ENCODE measurements around the gene TMEM86B.

The TMEM86B gene, protein sequence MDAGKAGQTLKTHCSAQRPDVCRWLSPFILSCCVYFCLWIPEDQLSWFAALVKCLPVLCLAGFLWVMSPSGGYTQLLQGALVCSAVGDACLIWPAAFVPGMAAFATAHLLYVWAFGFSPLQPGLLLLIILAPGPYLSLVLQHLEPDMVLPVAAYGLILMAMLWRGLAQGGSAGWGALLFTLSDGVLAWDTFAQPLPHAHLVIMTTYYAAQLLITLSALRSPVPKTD

DNA sequence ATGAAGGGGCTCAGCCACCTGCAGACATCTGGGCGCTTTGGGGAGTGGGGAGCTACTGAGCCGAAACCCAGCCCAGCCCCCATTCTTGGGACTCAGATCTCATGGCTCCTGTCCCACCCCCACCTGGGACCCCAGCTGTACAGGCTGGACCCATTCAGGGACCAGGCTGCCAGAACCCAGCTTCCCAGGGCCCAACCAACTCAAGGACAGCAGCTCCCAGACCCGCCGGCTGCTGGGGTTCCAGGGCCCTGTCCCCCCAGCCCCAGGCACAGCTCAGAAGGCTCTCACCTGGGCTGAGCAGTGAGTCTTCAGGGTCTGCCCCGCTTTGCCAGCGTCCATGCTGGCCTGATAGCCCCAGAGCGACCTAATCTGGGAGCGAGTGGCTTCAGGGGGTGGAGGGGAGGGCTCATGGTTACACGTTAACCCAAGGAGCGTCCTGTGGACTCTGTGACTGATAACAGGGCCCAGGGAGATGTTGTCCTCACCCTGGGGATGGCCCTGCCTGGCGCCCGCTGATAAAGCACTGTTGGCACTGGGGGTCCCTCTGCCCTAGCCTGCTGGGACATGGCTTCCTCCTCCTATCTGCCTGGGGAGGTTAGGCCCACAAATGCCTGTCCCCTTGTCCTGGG, at the start of gene TMEM86B:
TSS of gene TMEM86B (minus strand) at position 361 of the 629 bp plus-strand sequence. CDS start at position 339, 22 bp downstream.
- DNase-seq (ENCODE audit: low spot score) = no peak

- no peak for DNase-seq (ENCODE audit: low spot score)
Observed at GRCh38 chr19:55277494-55277893, 48.9 kb upstream of the TMEM86B start.

DNA sequence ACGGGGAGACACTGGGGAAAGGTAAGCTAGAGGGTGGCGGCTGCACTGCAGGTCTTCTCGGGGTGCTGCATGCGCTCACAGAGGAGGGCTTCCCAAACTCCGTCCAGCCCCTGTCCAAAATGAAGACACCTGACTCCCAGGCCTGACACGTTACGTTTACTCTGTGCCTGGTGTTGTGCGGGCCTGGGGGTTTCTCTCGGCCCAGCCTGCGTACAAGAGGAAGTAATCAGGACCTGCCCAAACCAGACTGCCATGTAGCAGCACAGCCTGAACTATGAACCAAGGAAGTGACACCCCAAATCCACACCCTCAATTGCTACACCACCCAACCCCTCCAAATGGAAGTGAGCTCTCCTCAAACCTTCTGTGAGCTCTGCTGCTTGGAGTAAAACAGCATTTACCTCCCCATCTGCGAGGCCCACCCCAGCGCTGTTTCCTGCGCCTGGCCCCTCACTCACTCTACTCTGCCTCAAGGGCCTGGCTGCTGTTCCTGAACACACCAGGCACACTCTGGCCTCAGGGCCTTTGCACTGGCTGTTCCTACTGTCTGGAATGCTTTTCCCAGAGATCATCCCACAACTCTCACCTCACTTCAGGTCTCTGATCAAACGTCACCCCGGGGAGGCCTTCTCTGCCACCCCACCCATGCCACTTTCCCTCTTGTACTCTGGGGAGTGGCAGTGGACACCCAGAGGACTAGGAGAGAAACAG, 48.3 kb upstream of the TMEM86B start:
- no peak for DNase-seq (ENCODE audit: low spot score)

DNA sequence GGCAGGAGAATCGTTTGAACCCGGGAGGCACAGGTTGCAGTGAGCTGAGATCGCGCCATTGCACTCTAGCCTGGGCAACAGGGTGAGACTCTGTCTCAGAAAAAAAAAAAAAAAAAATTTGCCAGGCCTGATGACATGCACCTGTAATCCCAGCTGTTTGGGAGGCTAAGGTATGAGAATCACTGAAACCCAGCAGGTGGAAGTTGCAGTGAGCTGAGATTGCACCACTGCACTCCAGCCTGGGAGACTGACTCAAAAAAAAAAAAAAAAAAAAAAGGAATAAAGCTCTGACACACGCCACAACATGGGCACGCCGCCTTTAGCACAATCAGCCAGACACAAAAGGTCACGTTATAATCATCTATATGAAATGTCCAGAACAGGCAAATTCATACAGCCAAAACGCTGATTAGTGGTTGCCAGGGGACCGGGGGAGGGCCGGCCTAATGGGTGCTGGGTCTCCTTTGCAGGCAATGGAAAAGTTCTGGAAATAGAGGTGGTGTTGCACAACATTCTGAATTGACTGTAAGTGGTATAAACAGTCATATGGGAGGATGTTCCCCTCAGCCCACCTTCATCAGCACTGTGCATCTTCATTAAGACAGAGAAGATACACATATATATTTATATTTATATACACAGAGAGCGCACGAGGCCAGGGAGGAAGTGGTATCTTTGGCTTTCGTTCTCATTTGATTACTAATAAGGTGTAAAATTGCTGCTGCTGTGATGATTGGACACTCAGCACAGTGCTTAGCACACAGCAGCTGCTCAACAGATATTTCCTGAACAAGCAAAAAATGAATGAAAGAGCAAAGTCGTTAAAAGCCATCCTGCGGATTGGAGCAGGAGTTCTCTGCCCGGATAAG, 47.5 kb upstream of the TMEM86B start:
- DNase-seq (ENCODE audit: low spot score) = no peak

DNA sequence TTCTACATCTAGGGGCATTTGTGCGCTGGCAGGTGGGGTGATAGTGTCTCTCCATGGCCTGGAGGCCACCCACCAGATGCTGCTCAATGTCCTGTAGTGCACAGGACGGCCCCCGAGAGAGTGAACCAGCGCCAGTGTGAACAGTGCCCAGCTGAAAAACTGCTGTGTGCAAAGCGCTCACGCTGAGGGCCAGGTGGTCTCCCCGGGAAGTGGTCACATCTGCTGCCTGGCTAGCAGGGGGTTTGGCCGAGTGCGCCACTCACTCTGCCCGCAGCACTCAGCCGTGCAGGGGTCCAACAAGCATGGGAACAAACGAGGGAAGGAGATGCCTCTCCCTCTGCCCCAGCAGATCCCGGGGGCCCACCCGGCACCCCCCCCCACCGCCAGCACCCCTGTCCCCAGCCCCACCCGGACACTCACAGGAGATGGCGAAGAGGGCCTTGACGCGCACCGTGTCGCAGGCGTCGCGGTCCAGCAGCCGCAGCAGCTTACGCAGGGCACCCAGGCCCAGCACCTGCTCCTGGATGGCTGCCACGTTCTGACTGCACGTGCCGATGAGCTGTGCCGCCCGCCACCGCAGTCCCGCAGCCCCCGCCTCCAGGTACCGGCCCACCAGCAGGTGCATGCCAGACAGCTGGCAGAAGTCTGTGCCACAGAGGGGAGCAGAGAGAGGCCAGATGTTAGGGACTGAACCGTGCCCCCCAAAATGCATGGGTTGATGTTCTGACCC, 45.6 kb upstream of the TMEM86B start:
- no peak for DNase-seq (ENCODE audit: low spot score)

GRCh38 chr19:55272142-55272541, 43.6 kb upstream of the TMEM86B start:
- DNase-seq (ENCODE audit: low spot score) = no peak

GRCh38 chr19:55270172-55270942, 41.8 kb upstream of the TMEM86B start:
- DNase-seq (ENCODE audit: low spot score) = no peak

GRCh38 chr19:55269299-55269698, 40.7 kb upstream of the TMEM86B start:
- no peak for DNase-seq (ENCODE audit: low spot score)

- DNase-seq (ENCODE audit: low spot score) = no peak
Observed at GRCh38 chr19:55266840-55267239, 38.3 kb upstream of the TMEM86B start.

GRCh38 chr19:55266404-55266803, 37.8 kb upstream of the TMEM86B start:
- DNase-seq (ENCODE audit: low spot score) = no peak

DNA sequence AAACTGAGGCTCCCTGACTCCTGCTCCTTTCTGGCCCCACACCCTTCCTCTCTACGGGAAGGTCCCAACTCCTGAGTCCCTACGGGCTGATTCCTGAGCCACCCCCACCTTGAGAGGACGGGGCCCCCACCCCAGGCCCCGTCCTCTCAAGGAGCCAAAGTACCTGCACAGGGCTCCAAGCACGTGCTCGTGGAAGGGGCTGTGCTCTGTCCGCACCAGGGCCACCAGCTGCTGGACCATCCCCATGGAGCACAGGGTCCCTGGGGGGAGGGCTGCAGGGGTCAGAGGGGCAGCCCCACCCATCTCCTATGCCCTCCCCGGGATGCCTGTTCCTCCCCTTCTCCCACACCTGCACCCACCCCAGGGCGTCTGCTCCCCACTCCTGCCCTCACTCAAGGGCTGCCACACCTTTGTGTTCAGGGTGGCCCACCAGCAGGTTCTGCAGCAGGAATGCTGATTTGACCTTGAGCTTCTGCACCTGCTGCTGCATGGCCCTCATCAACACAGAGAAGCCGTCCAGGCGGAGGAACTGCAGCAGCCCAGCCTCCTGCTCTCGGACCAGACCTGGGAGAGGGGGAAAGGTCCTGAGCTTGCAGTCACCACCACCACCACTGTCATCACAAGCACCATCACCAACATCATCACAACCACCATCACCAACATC, 37.3 kb upstream of the TMEM86B start:
- DNase-seq (ENCODE audit: low spot score) = no peak

- no peak for DNase-seq (ENCODE audit: low spot score)
Observed at GRCh38 chr19:55265173-55265572, 36.6 kb upstream of the TMEM86B start.

GRCh38 chr19:55264531-55264930, 36.0 kb upstream of the TMEM86B start:
- DNase-seq (ENCODE audit: low spot score) = no peak

GRCh38 chr19:55262359-55262758, 33.8 kb upstream of the TMEM86B start:
- DNase-seq (ENCODE audit: low spot score) = no peak

- no peak for DNase-seq (ENCODE audit: low spot score)
Observed at GRCh38 chr19:55261671-55262126, 33.1 kb upstream of the TMEM86B start.

DNA sequence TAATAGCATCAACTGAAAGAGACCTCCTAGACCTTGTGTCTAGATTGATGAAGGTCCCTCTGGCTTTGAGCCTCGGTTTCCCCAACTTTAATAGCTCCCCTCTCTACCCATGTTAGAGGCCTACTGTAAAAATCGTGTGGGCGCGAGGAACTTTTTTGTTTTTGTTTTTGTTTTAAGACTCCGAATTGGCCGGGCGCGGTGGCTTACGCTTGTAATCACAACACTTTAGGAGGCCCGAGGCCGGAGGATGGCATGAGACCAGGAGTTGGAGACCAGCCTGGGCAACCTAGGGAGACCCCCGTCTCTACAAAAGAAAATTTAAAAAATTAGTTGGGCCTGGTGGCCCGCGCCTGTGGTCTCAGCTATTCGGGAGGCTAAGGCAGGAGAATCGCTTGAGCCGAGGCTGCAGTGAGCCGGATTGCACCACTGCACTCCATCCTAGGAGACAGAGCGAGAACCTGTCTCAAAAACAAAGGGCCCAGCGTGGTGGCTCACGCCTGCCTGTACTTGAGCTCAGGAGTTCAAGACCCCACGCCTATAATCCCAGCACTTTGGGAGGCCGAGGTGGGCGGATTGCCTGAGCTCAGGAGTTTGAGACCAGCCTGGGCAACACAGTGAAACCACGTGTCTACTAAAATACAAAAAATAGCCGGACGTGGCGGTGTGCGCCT, 31.1 kb upstream of the TMEM86B start:
- DNase-seq (ENCODE audit: low spot score) = no peak

- DNase-seq (ENCODE audit: low spot score) = peak; percentile 100
Observed at GRCh38 chr19:55258828-55259539, 30.4 kb upstream of the TMEM86B start, which contains the start of gene PPP6R1. PPP6R1 (minus strand) TSS chr19:55259017; CDS start chr19:55247103, 11,914 bp downstream.

DNA sequence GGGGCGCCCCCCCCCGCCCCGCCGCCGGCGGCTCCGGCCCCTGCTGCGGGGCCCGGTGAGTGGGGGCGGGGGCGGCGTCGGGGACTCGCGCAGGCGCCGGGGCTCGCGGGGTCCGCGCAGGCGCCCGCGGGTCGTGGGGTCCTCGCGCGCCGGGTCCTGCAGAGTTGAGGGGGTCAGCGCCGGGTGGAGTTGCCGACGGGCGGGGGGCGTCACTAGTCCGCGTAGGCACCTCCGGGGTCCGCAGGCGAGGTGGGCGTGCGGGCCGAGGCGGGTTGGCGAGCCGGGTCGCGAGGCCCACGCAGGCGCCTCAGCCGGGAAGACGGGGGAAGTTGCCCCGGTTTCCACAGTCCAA, 29.9 kb upstream of the TMEM86B start:
- DNase-seq (ENCODE audit: low spot score) = peak; percentile 72

All from AG08396 (cell line).